ENCODE measurements around the gene INTS11. TPM values are rescaled to one million over a fixed set of nuclear protein-coding genes. Genes with fewer than 3 reads are reported as not detected.

Gene INTS11
- total RNA-seq, 1 donor from 2014 or later: 151 TPM

GRCh38 chr1:1342061-1342562, 17.7 kb upstream of the INTS11 start:
- DNase-seq: no peak
- ATAC-seq (ENCODE audit: low read depth): no peak
- CTCF ChIA-PET: no interaction called here
- H3K27ac Mint-ChIP-seq: no peak overlapping the region
- peaks cover 5% of the 10 kb centered on the region for H3K4me1 Mint-ChIP-seq
- intact Hi-C loops (cut with micrococcal nuclease): no loop called here
- POLR2A ChIA-PET: interaction anchor here (0.8 kb wide), 1 partner anchor 17 kb away, joined by 3 read pairs; no protein-coding TSS in a partner anchor
- no peaks in the 10 kb centered on the region for H3K9me3 Mint-ChIP-seq
- peaks cover 15% of the 10 kb centered on the region for H3K36me3 Mint-ChIP-seq (ENCODE audit: low read depth)
- no peaks in the 10 kb centered on the region for H3K27me3 Mint-ChIP-seq
- no peak overlapping the region for H3K4me3 Mint-ChIP-seq
- no peak for TF ChIP-seq CTCF (IDR thresholded peaks at IDR 0.05)

- Mint-ChIP-seq H3K9me3 (no peaks in the 10 kb centered on the region), H3K4me1 (peaks cover 2% of the 10 kb centered on the region), H3K4me3 (no peak overlapping the region), H3K27me3 (no peaks in the 10 kb centered on the region), H3K27ac (no peak overlapping the region), H3K36me3 (ENCODE audit: low read depth) (peaks cover 15% of the 10 kb centered on the region)
- ChIA-PET CTCF (no interaction called here), POLR2A (interaction anchor here (0.8 kb wide), 1 partner anchor 16 kb away, joined by 3 read pairs; no protein-coding TSS in a partner anchor)
- no peak for DNase-seq
- no peak for TF ChIP-seq CTCF (IDR thresholded peaks at IDR 0.05)
- intact Hi-C loops (cut with micrococcal nuclease): no loop called here
- ATAC-seq (ENCODE audit: low read depth): no peak
These were observed 17.1 kb upstream of the INTS11 start for GRCh38 chr1:1341549-1342021.

- no peaks in the 10 kb centered on the region for H3K9me3 Mint-ChIP-seq
- DNase-seq (no peak), ATAC-seq (ENCODE audit: low read depth) (no peak)
- intact Hi-C loops (cut with micrococcal nuclease): no loop called here
- H3K27me3 Mint-ChIP-seq: no peaks in the 10 kb centered on the region
- ChIA-PET POLR2A (interaction anchor here (0.8 kb wide), 1 partner anchor 15 kb away, joined by 3 read pairs; no protein-coding TSS in a partner anchor), CTCF (no interaction called here)
- no peak overlapping the region for H3K4me3 Mint-ChIP-seq
- H3K4me1 Mint-ChIP-seq: peaks cover 2% of the 10 kb centered on the region
- H3K27ac Mint-ChIP-seq: no peak overlapping the region
- TF ChIP-seq CTCF (IDR thresholded peaks at IDR 0.05): no peak
- peaks cover 15% of the 10 kb centered on the region for H3K36me3 Mint-ChIP-seq (ENCODE audit: low read depth)
These were observed 16.5 kb upstream of the INTS11 start for GRCh38 chr1:1340791-1341548.

- H3K4me3 Mint-ChIP-seq: no peak overlapping the region
- no peaks in the 10 kb centered on the region for H3K27me3 Mint-ChIP-seq
- ChIA-PET POLR2A (interaction anchor here (0.5 kb wide), 1 partner anchor 86 kb away, joined by 3 read pairs; no protein-coding TSS in a partner anchor), CTCF (no interaction called here)
- no peaks in the 10 kb centered on the region for H3K9me3 Mint-ChIP-seq
- H3K36me3 Mint-ChIP-seq (ENCODE audit: low read depth): peaks cover 15% of the 10 kb centered on the region
- intact Hi-C loops (cut with micrococcal nuclease): no loop called here
- ATAC-seq (ENCODE audit: low read depth): no peak
- TF ChIP-seq CTCF (IDR thresholded peaks at IDR 0.05): no peak
- DNase-seq: no peak
- peaks cover 2% of the 10 kb centered on the region for H3K4me1 Mint-ChIP-seq
- H3K27ac Mint-ChIP-seq: no peak overlapping the region
These were observed 15.7 kb upstream of the INTS11 start for GRCh38 chr1:1340185-1340584.

- Mint-ChIP-seq H3K36me3 (ENCODE audit: low read depth) (peaks cover 15% of the 10 kb centered on the region), H3K4me1 (no peaks in the 10 kb centered on the region), H3K27me3 (no peaks in the 10 kb centered on the region), H3K9me3 (no peaks in the 10 kb centered on the region), H3K4me3 (no peak overlapping the region), H3K27ac (no peak overlapping the region)
- TF ChIP-seq CTCF (IDR thresholded peaks at IDR 0.05): no peak
- CTCF ChIA-PET: no interaction called here
- DNase-seq (no peak), ATAC-seq (ENCODE audit: low read depth) (no peak)
- POLR2A ChIA-PET: no interaction called here
- intact Hi-C loops (cut with micrococcal nuclease): no loop called here
These were observed 13.8 kb upstream of the INTS11 start for GRCh38 chr1:1338278-1338677.
